Natural killer cell (primary cell): ENCODE results near the gene GNAO1. TPM values are rescaled to one million over a fixed set of nuclear protein-coding genes. Genes with fewer than 3 reads are reported as not detected.

Experiments
- ATAC-seq, 3 donors: fragments of 150-1000 bp in 2 of 3; fragments of 200-7000 bp in 1 of 3; cut with Tn5 transposase; 1 replicate in 1 of 3; 2 replicates in 2 of 3; pipeline ENCODE4 v1.10.0; 2021; ENCODE audit warnings: mild to moderate bottlenecking in 2 of 3, moderate library complexity in 2 of 3
- DNase-seq, 2 donors: peaks; one replicate each; pipeline versions ENCODE4 v3.0.0 to v3.0.0-alpha.2; 2013 to 2021; ENCODE audit warnings: mixed read lengths in 1 of 2
- H3K27ac ChIP-seq: one replicate; pipeline ENCODE4 v1.5.1; 2013; ENCODE audit warnings: mild to moderate bottlenecking, low read length
- H3K27me3 ChIP-seq: one replicate; pipeline ENCODE4 v1.6.1; 2013; ENCODE audit warnings: low read length; ENCODE audit not compliant: control insufficient read depth, insufficient read depth
- H3K36me3 ChIP-seq: one replicate; pipeline ENCODE4 v1.6.1; 2013; ENCODE audit warnings: low read length; ENCODE audit not compliant: control insufficient read depth, insufficient read depth
- H3K4me1 ChIP-seq: one replicate; pipeline ENCODE4 v1.6.1; 2013; ENCODE audit warnings: low read length; ENCODE audit not compliant: control insufficient read depth, insufficient read depth
- H3K4me3 ChIP-seq: one replicate; pipeline ENCODE4 v1.5.1; 2013; ENCODE audit warnings: low read length
- H3K9me3 ChIP-seq: one replicate; pipeline ENCODE4 v1.6.1; 2013; ENCODE audit warnings: low read length; ENCODE audit not compliant: control insufficient read depth, insufficient read depth
- H3K27ac Mint-ChIP-seq, 2 donors: one replicate each; pipeline ENCODE4 v1.8.0; 2022; ENCODE audit warnings: mild to moderate bottlenecking in 2 of 2, mixed read lengths in 2 of 2, moderate library complexity in 1 of 2
- H3K27me3 Mint-ChIP-seq, 2 donors: one replicate each; pipeline ENCODE4 v1.8.0; 2022; ENCODE audit warnings: low read depth in 2 of 2, mixed read lengths in 2 of 2
- H3K36me3 Mint-ChIP-seq: one replicate; pipeline ENCODE4 v1.8.0; 2022; ENCODE audit warnings: mixed read lengths
- H3K4me1 Mint-ChIP-seq, 2 donors: one replicate each; pipeline ENCODE4 v1.8.0; 2022; ENCODE audit warnings: mixed read lengths in 2 of 2
- H3K4me3 Mint-ChIP-seq: one replicate; pipeline ENCODE4 v1.8.0; 2022; ENCODE audit warnings: mild to moderate bottlenecking, moderate library complexity, mixed read lengths
- H3K9me3 Mint-ChIP-seq, 2 donors: one replicate each; pipeline ENCODE4 v1.8.0; 2022; ENCODE audit warnings: mixed read lengths in 2 of 2
- WGBS: methylation state at CpG from one replicate; pipeline ENCODE4 v1.1.7; 2013; ENCODE audit warnings: missing lambda C conversion rate; ENCODE audit not compliant: insufficient coverage; 5-methylcytosine and 5-hydroxymethylcytosine counted together
- intact Hi-C: fragments of 100-400 bp; cut with micrococcal nuclease; formaldehyde crosslinking; loops from one replicate; pipeline ENCODE4 v1.14.2; 2022
- total RNA-seq, 4 donors: library from RNA; stranded (reverse); fragments of 120-200 nt in 1 of 4; gene quantifications; one replicate each; pipeline versions ENCODE4 v1.2.3 to v1.2.4, GENCODE V29; 2013 to 2022
- TF ChIP-seq, protein P1 (sequence below): fragments of 200-600 bp; IDR thresholded peaks from one replicate; pipeline ENCODE4 v1.8.0; 2022; ENCODE audit warnings: antibody characterized with exemption

The GNAO1 gene
- total RNA-seq, 3 donors from 2014 or later (not counting 1 experiment from before 2014, with no cell fraction given), result 0.45 to 4.6 (median 1.1) TPM

DNA sequence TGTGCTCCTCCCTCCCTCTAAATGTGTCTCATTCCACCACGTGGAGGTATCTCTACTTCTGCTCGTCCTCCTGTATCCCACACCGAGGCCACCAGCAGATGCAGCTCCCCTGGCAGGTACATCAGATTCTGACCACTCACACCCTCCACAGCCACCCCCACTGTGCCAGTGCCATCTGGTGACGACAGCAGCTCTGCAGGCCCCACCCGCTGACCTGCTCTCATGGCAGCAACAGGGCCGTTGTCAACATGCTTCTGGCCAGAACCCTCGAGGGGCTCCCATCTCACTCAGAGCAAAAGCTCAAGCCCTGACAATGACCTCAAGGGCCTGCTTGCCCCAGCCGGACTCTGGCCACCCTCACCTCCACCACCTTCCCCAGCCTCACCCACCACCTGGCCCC is 140.6 kb downstream of the GNAO1 start:
- no peaks in the 10 kb centered on the region for H3K9me3 Mint-ChIP-seq
- H3K36me3 Mint-ChIP-seq, result no peaks in the 10 kb centered on the region
- ATAC-seq (no peak), DNase-seq (no peak)
- H3K27ac Mint-ChIP-seq, result no peak overlapping the region
- intact Hi-C loops, result no loop called here
- 85% methylated on average over 8 of the region's 8 CpGs for WGBS
- H3K27me3 Mint-ChIP-seq, result no peaks in the 10 kb centered on the region
- Histone ChIP-seq H3K27ac (no peak overlapping the region), H3K36me3 (no peaks in the 10 kb centered on the region), H3K4me1 (no peaks in the 10 kb centered on the region), H3K27me3 (no peaks in the 10 kb centered on the region), H3K9me3 (no peaks in the 10 kb centered on the region), H3K4me3 (no peak overlapping the region)
- TF ChIP-seq, protein P1, sequence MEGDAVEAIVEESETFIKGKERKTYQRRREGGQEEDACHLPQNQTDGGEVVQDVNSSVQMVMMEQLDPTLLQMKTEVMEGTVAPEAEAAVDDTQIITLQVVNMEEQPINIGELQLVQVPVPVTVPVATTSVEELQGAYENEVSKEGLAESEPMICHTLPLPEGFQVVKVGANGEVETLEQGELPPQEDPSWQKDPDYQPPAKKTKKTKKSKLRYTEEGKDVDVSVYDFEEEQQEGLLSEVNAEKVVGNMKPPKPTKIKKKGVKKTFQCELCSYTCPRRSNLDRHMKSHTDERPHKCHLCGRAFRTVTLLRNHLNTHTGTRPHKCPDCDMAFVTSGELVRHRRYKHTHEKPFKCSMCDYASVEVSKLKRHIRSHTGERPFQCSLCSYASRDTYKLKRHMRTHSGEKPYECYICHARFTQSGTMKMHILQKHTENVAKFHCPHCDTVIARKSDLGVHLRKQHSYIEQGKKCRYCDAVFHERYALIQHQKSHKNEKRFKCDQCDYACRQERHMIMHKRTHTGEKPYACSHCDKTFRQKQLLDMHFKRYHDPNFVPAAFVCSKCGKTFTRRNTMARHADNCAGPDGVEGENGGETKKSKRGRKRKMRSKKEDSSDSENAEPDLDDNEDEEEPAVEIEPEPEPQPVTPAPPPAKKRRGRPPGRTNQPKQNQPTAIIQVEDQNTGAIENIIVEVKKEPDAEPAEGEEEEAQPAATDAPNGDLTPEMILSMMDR, result no peak
- H3K4me1 Mint-ChIP-seq, result no peaks in the 10 kb centered on the region
- no peak overlapping the region for H3K4me3 Mint-ChIP-seq

DNA sequence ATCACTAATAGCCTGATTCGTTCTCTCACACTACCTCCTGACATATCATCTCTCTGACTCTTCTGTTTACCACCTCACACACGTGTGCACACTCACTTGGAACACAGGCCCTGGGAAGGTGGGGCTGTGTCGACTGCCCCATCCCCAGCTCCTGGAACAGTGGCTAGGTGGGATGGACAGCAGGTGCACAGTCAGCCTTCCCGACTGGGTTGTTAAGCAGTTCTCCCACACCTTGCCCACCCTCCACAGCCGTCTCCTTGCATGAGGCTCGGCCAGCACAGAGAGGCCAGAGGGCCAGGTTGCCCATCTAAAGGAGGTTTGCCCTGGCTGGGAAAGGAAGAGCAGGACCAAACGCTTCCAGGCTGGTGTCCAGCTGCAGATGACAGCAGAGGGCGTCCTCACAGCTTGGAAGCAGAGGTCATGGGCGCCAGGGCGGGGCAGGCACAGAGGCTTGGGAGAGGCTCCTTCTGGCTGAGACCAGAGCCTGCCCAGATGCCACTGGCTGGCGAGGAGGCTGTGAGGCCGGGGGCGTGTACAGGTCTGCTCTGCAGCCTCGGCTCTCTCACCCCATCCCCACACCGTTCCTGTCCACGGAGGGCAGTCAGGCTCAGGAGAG is 141.3 kb downstream of the GNAO1 start:
- no peaks in the 10 kb centered on the region for H3K27me3 Mint-ChIP-seq
- TF ChIP-seq, protein P1, result no peak
- WGBS, result 84% methylated on average over 16 of the region's 16 CpGs
- Histone ChIP-seq H3K27ac (no peak overlapping the region), H3K9me3 (no peaks in the 10 kb centered on the region), H3K4me1 (no peaks in the 10 kb centered on the region), H3K36me3 (no peaks in the 10 kb centered on the region), H3K27me3 (no peaks in the 10 kb centered on the region), H3K4me3 (no peak overlapping the region)
- intact Hi-C loops, result no loop called here
- H3K27ac Mint-ChIP-seq, result no peak overlapping the region
- no peak for ATAC-seq
- no peaks in the 10 kb centered on the region for H3K4me1 Mint-ChIP-seq
- no peak overlapping the region for H3K4me3 Mint-ChIP-seq
- DNase-seq, result no peak
- no peaks in the 10 kb centered on the region for H3K9me3 Mint-ChIP-seq
- H3K36me3 Mint-ChIP-seq, result no peaks in the 10 kb centered on the region

DNA sequence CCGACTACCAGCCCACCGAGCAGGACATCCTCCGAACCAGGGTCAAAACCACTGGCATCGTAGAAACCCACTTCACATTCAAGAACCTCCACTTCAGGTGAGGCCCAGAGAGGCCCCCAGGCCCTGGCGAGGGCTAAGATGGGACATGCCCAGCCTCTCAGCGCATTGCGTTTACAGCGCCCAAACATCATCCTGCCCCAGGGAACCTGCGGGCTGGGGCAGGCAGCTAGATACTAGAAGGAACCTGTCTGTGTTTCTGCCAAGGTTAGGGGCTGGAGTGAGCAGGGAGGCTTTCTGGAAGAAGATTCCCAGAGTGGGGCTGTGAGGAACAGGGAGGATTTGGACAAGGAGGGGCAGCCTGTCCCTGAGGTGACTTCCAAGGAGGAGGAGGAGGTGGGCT is 143.5 kb downstream of the GNAO1 start:
- DNase-seq (no peak), ATAC-seq (no peak)
- Histone ChIP-seq H3K4me3 (no peak overlapping the region), H3K4me1 (no peaks in the 10 kb centered on the region), H3K27ac (no peak overlapping the region), H3K9me3 (no peaks in the 10 kb centered on the region), H3K27me3 (no peaks in the 10 kb centered on the region), H3K36me3 (no peaks in the 10 kb centered on the region)
- Mint-ChIP-seq H3K9me3 (no peaks in the 10 kb centered on the region), H3K36me3 (no peaks in the 10 kb centered on the region), H3K4me3 (no peak overlapping the region), H3K27me3 (no peaks in the 10 kb centered on the region), H3K27ac (no peak overlapping the region), H3K4me1 (no peaks in the 10 kb centered on the region)
- TF ChIP-seq, protein P1, result no peak
- WGBS, result 84% methylated on average over 9 of the region's 9 CpGs
- intact Hi-C loops, result no loop called here

DNA sequence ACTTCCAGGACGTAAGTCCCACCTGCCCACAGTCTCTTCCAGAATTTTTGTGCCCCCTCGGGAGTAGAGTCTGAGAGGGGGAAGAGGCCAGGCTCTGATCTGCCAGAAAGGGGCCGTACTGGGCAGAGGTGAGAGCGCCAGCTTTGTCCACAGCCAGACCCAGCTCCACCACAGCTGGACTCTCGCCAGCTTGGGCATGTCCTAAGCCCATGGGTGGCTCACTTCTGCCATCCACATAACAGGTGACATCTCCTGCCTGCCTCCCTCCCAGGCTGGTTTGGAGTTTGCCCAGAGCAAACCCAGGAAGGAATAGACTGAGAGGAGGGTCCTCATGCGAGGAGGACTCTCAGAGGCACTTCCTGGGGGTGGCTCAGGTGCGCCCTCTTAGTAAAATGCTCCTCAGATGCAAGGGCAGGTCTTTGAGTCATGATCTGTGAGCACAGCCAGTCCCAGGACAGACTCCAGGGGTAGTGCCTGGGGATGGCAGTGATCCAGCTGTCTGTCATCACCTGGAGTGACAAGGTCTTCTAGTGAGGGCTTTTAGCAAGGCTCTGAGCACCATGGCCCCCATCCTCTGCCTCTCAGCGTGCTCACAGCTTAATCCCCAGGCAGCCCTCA is 144.9 kb downstream of the GNAO1 start:
- Histone ChIP-seq H3K36me3 (no peaks in the 10 kb centered on the region), H3K9me3 (no peaks in the 10 kb centered on the region), H3K27me3 (no peaks in the 10 kb centered on the region), H3K4me3 (no peak overlapping the region), H3K4me1 (no peaks in the 10 kb centered on the region), H3K27ac (no peak overlapping the region)
- intact Hi-C loops, result no loop called here
- Mint-ChIP-seq H3K27me3 (no peaks in the 10 kb centered on the region), H3K4me3 (no peak overlapping the region), H3K27ac (no peak overlapping the region), H3K36me3 (no peaks in the 10 kb centered on the region), H3K4me1 (no peaks in the 10 kb centered on the region), H3K9me3 (no peaks in the 10 kb centered on the region)
- DNase-seq, result no peak
- TF ChIP-seq, protein P1, result no peak
- ATAC-seq, result no peak
- WGBS, result 82% methylated on average over 8 of the region's 8 CpGs
